NOMO-1 treated with DMSO at 0.1 percent for 48 hours (cell line): Measurements from ENCODE around the gene PTCH1.
A peak's percentile ranks its signal among the peaks of the same experiment; 100 is the strongest.

ENCODE experiments used
- DNase-seq: peaks from one replicate; lab custom pipeline; 2025; ENCODE audit not compliant: unreplicated experiment; lab: John Stamatoyannopoulos, UW

PTCH1 gene

DNA sequence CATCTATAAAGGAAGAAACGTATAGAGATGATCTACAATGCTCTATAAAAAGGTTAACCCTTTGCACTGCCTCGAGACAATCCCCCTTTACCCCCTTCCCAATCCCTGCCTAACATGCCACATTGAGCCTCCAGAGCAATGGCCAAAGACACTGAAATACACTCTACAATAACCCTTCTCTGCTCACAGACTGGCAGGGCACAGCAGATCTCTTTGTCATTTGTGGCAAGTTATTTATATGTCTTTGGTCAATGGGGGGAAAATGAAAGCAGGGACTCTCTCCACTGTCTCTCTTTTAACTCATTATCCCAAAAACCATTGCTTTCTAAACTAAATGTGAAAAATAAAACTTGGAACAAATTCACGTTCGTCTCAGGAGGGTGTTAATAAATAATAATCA is 51.7 kb downstream of the PTCH1 start:
- no peak for DNase-seq

DNA sequence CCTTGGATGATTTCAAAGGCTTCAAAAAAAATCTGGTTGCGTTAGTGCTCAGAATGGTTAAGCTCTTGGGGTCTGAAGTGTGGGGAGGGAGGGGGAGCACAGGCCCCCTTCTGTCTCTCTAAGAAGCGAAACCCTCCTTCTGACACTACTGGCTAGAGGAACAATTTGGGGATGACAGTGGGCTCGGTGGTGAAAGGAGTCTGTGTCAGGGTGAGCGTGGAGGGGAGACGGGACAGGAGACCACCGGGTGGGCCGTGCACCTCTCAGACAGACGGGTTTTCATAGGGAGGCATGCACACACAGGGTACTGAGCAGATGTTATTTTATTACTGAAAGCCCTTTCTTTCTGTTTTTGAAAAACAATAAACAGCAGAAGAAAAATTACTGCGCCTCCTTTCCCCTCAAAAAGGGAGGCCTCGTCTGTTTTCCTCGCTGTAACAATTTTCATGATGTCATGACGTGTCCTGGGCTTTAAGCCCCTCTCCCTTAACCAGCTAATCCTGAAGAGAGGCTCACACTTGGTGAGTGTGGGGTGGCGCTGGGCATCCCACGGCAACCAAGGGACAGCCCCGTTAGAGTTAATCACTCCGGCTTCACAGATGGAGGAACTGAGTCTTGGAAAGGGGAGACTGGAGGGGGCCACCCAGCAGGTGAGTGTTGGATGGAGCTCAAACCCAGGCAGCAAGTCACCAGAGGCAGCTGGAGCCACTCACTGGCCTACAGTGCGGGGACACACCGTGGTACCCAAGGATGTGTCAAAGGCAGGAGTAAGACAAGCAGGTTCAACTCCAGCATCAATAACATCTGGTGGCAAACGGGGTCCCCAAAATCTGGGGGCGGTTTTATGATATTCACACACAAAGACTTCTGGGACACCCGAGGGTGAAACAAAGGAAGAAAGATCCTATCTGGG is 53.4 kb downstream of the PTCH1 start:
- no peak for DNase-seq

DNA sequence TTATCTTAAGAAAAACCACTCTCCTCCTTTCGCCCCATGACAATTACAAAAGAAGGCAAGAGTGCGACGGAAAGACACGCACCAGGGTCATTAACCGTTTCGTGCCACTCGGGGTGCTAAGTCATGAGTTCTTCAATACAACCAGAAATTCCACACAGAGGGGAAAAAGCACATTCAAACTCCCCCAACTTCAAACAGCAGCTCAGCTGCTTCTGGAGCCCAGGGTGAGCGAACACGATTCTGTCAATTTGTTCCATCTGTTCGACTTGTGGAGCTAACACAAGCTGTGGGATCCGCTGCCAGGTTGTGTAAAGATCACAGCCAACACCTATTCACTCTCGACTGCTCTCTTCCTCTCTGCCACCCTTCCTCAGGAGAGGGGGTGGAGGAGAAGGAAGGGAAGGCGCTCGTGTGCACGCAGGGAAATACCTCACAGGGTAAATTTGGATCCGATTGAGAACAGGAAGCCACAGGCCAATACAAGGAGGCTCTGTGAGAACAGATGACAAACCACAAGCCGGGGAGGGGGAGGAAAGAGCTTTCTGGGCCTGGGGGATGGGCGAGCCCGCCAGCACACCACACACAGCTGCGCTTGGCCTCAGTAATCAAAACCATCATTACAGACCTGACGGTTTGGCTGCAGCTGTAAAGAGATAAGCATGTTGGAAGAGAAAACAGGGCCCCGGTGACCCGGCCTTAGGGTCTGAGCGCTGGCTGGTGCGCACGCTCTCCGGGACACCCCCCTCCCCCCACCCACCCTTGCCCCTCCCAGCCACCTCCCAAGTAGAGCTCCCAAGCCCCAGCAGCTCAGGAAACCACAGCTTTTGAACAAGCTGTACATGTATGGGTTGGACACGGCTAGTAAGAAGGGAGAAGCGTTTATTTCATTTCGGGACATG is 54.3 kb downstream of the PTCH1 start:
- peak; percentile 95 for DNase-seq

DNA sequence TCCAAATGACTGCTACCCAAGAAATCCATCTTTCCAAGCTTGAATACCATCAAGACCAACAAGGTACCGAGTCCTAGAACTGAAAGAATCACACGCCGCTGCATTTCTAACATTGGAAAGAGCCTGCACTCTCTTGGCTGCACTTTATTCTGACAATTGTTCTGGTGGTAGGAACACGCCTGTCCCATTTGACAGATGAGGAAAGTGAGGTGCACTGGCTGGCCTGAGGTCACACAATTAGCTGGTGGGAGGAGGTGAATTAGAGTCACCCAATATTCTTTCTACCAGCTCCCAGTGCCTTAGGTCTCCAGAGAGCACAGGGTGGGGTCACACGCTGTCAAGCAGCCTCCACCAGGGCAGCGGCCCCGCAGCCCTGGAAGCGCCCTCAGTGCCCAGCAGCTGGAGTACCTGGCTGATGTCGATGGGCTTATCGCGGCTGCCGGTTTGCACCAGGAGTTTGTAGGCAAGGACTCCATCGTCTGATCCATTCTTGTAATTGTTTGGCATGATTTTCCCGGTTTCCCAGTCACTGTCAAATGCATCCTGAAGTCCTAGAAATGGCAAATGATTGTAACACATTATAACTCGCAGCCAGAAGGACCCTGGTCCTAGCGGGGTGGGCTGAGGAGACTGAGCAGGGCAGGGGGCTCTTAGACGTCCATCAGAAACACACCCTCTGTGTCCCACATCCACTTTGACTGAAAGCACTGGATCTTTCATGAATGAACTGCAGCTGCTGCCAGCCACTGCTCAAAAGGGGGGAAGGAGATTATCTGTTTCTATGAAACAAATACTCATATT is 55.1 kb downstream of the PTCH1 start:
- DNase-seq: no peak

DNA sequence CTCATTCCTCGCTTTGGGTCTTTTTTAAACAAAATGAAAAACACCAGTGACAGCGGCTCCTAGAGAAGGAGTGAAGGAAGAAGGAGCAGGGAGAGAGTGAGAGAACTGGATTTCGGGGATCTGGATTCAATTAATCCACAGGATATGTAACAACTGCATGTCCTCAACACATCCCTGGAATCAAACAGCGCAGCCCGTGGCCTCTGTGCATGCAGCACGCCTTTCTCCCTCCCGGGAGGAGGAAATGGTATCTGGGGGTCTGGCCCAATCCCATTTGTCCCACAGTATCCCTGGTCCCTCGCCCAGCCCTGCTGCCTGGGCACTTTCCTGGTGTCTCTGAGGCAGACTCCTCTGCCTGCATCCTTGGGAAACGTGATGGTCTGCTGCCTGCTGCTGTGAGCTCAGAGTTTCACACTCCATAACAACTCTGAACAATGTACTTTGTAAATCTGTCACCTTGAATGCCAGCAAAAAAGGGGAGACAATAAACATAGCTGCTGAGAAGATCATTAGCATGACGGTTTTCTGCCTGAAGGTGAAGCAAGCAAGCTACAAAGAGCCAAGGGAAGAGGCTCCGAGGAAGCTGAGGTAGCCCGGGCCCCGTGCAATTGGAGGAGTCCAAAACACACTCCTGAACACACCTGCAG is 56.1 kb downstream of the PTCH1 start:
- no peak for DNase-seq

- no peak for DNase-seq
Measured at GRCh38 chr9:95459851-95460517, 56.8 kb downstream of the PTCH1 start.

GRCh38 chr9:95459178-95459577 is 57.6 kb downstream of the PTCH1 start:
- DNase-seq: no peak

DNA sequence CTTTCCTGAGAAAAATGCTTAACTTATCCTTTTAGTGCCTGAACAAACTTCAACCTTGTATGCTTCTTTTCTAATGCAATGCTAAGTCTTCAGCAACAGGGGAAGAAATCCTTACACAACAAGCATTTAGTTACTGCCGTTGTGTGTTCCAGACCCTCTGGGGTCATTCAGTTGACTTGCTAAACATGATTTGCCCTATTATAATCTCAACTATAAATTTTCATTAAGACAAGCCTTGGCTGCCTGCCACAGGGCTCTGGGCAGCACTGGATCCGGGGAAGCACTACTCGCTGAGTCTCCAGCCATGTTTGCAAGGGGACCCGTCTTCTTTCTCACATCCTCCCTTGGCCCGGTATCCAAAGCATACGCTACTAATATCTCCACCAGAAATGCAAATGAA is 58.1 kb downstream of the PTCH1 start:
- DNase-seq: no peak

- no peak for DNase-seq
Measured at GRCh38 chr9:95457769-95458168, 59.0 kb downstream of the PTCH1 start.

- DNase-seq: no peak
Measured at GRCh38 chr9:95455714-95456113, 61.1 kb downstream of the PTCH1 start.

DNA sequence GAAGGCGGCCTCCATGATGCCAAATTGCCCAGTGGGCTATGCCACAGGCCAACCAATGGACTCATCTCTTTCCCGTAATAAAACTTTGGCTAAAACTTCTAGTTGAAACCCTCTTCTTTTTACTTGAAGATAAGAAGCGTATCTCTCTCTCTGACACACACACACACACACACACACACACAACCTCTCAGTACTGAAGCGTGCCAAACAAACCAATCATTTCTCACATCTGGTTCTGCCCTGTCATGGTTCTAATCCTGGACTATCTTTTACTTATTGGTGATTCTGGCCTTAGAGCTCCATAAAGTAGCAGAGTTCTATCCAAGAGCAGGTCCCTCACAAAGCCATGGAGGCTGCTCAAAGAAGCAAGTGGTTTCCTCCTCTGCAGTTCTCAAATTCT is 64.6 kb downstream of the PTCH1 start:
- DNase-seq: no peak

- no peak for DNase-seq
Measured at GRCh38 chr9:95451065-95451426, 65.7 kb downstream of the PTCH1 start.

- no peak for DNase-seq
Measured at GRCh38 chr9:95450171-95451064, 66.4 kb downstream of the PTCH1 start.

- DNase-seq: no peak
Measured at GRCh38 chr9:95449016-95449415, 67.8 kb downstream of the PTCH1 start.

GRCh38 chr9:95447660-95448420 is 68.9 kb downstream of the PTCH1 start:
- no peak for DNase-seq

DNA sequence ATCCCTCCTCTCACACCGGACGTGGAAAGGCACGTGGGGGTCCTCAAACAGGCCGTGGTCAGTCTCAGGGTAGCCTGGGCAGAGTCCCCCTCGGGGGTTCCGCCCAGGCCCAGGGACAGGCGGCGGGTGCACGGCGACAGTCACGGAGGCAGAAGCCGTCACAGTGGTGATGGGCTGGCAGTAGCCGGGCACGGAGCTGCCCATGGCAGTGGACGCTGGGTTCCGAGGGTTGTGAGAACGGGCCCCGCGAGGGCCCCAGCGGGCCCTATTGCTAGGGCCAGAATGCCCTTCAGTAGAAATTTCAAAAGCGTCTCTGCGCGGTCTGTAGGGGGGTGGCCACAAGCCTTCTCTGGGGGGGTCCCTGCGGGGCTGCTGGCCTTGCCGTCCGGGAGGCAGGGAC is 69.8 kb downstream of the PTCH1 start:
- no peak for DNase-seq

DNA sequence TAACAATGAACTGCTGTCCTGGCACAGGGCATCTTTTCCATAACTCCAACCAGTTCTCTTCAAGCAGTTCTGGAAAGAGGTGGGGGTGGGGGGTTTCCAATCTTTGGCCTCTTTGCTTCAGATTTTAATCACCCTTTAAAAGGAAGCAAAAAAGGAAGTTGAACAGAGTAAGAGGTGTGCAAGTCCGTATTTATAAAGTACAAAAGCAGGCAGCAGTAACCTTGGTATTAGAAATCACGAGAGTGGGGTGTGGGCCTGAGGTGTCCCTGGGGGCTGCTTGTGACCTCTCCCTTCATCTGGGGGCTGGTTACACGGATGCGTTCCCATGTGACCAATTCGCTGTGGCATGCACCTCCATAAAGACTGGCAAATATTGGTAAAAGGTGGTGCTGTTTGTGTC is 70.5 kb downstream of the PTCH1 start:
- no peak for DNase-seq

GRCh38 chr9:95444160-95444559 is 72.6 kb downstream of the PTCH1 start:
- DNase-seq: no peak
